Measurements from ENCODE around the gene KIAA0513.

DNA sequence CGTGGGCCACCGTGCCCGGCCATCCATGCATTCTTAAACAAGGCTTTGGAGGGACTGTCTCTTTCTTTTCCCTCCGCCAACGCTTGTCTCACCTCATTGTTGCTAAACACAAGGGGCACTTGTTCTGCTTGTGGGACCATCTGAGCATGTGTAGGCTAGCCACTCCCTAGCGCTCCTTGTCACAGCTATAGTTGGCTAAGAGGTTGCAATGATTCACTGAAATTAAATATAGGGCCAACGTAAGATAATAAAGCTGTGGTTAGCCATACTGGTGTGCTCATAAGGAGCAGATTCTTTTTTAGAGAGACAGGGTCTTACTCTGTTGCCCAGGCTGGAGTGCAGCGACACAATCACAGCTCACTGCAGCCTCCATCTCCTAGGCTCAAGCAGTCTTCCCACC is 41.2 kb downstream of the KIAA0513 start:
- TF ChIP-seq CTCF (IDR thresholded peaks at IDR 0.05; ENCODE audit: insufficient read depth, low read length) (no peak), POLR2AphosphoS5 (IDR thresholded peaks at IDR 0.05; ENCODE audit: low read depth) (no peak), GABPA (IDR thresholded peaks at IDR 0.05; ENCODE audit: low read depth) (no peak)
